A549 (cell line): Measurements from ENCODE around the gene JOSD1. TPM values are rescaled to one million over a fixed set of nuclear protein-coding genes. Genes with fewer than 3 reads are reported as not detected.

Experiments used
- ATAC-seq, 2 experiments: fragments of 200-7000 bp in 1 of 2; fragments of >200 bp in 1 of 2; cut with Nextera tagmentation in 1 of 2; cut with Tn5 transposase in 1 of 2; 3 replicates each; pipeline versions ENCODE4 v1.8.0 to v1.9.1; 2018 to 2020; ENCODE audit warnings: mild to moderate bottlenecking in 1 of 2, moderate library complexity in 1 of 2
- CTCF ChIA-PET: fragments of 300-600 bp; sonication (Branson Sonifier 250); formaldehyde crosslinking; extraction: SDS; loops from one replicate; lab custom pipeline; 2021; ENCODE audit warnings: antibody characterized with exemption, inconsistent platforms; lab: Yijun Ruan, JAX
- POLR2A ChIA-PET: fragments of 350-600 bp; formaldehyde crosslinking; extraction: SDS; loops from one replicate; lab custom pipeline; 2021; ENCODE audit warnings: antibody characterized with exemption, inconsistent platforms; lab: Yijun Ruan, JAX
- DNase-seq, 2 experiments: peaks; one replicate each; pipeline versions ENCODE4 v3.0.0 to v3.0.0-alpha.2; 2011 to 2016; ENCODE audit warnings: low read depth in 1 of 2, low spot score in 1 of 2
- FAIRE-seq: peaks from 2 replicates; lab custom pipeline; 2011; peaks lifted over from hg19 to GRCh38; lab: Jason Lieb, UNC
- H3K27ac ChIP-seq, 2 experiments: fragments of >200 bp; sonication (Bioruptor Twin); formaldehyde crosslinking; 3 replicates each; pipeline ENCODE4 v1.5.1; 2016 to 2017
- H3K4me1 ChIP-seq: fragments of >200 bp; sonication (Bioruptor Twin); formaldehyde crosslinking; 3 replicates; pipeline ENCODE4 v1.6.1; 2016
- H3K4me2 ChIP-seq: fragments of >200 bp; sonication (Bioruptor Twin); formaldehyde crosslinking; 3 replicates; pipeline ENCODE4 v1.6.1; 2016
- H3K4me3 ChIP-seq: fragments of >200 bp; sonication (Bioruptor Twin); formaldehyde crosslinking; 3 replicates; pipeline ENCODE4 v1.5.1; 2016
- H3K9me3 ChIP-seq: fragments of >200 bp; sonication (Bioruptor Twin); formaldehyde crosslinking; 3 replicates; pipeline ENCODE4 v1.6.1; 2016
- EHF ChIP-seq: fragments of 250-450 bp; sonication (Bioruptor Pico); IDR thresholded peaks from 2 replicates; pipeline ENCODE4 v1.5.0; 2020; ENCODE audit warnings: mild to moderate bottlenecking
- FOSL2 ChIP-seq, 2 experiments: fragments of 450-650 bp in 1 of 2; fragments of >200 bp in 1 of 2; sonication (Bioruptor Twin) in 1 of 2; formaldehyde crosslinking; IDR thresholded peaks; 2 replicates each; pipeline versions ENCODE4 v1.5.0 to v1.6.1; 2016 to 2020; ENCODE audit warnings: mild to moderate bottlenecking in 1 of 2, moderate library complexity in 1 of 2
- HEYL ChIP-seq: fragments of 250-450 bp; sonication (Bioruptor Pico); IDR thresholded peaks from 2 replicates; pipeline ENCODE4 v1.8.0; 2021; ENCODE audit warnings: mild to moderate bottlenecking, moderate library complexity
- KDM5A ChIP-seq: fragments of 200-600 bp; sonication (generic); IDR thresholded peaks from 2 replicates; pipeline ENCODE4 v1.6.1; 2016; ENCODE audit warnings: antibody characterized with exemption, mild to moderate bottlenecking
- NR3C1 ChIP-seq: fragments of >200 bp; sonication (Bioruptor Twin); formaldehyde crosslinking; IDR thresholded peaks from 3 replicates; pipeline ENCODE4 v1.6.1; 2017
- PHF8 ChIP-seq: fragments of 200-600 bp; sonication (generic); IDR thresholded peaks from 2 replicates; pipeline ENCODE4 v1.6.1; 2016; ENCODE audit warnings: low read depth, mild to moderate bottlenecking, antibody characterized with exemption, moderate library complexity, borderline replicate concordance
- RARB ChIP-seq: fragments of 250-450 bp; sonication (Bioruptor Pico); IDR thresholded peaks from 2 replicates; pipeline ENCODE4 v1.8.0; 2021; ENCODE audit warnings: mild to moderate bottlenecking, moderate library complexity
- RFX5 ChIP-seq: fragments of 450-650 bp; IDR thresholded peaks from 2 replicates; pipeline ENCODE4 v1.7.1; 2014; ENCODE audit warnings: antibody characterized with exemption, mild to moderate bottlenecking, moderate library complexity
- RNF2 ChIP-seq: fragments of 200-600 bp; sonication (generic); IDR thresholded peaks from 2 replicates; pipeline ENCODE4 v1.6.1; 2016; ENCODE audit warnings: low read depth, mild to moderate bottlenecking, antibody characterized with exemption, moderate library complexity, borderline replicate concordance
- SMC3 ChIP-seq: fragments of >200 bp; sonication (Bioruptor Twin); formaldehyde crosslinking; IDR thresholded peaks from 3 replicates; pipeline ENCODE4 v1.6.1; 2018; ENCODE audit warnings: inconsistent platforms
- SREBF2 ChIP-seq: fragments of 450-650 bp; IDR thresholded peaks from 2 replicates; pipeline ENCODE4 v1.6.1; 2014; ENCODE audit warnings: mild to moderate bottlenecking, moderate library complexity
- TP53 ChIP-seq: fragments of 250-450 bp; sonication (Bioruptor Pico); IDR thresholded peaks from 2 replicates; pipeline ENCODE4 v1.5.0; 2021; ENCODE audit warnings: mild to moderate bottlenecking, moderate library complexity
- ZNF302 ChIP-seq: fragments of 250-450 bp; sonication (Bioruptor Pico); IDR thresholded peaks from 2 replicates; pipeline ENCODE4 v1.9.0; 2021; ENCODE audit warnings: inconsistent platforms, mild to moderate bottlenecking, moderate library complexity
- WGBS: methylation state at CpG from one replicate; pipeline ENCODE4 v1.1.6; 2017; ENCODE audit errors: missing lambda C conversion rate; 5-methylcytosine and 5-hydroxymethylcytosine counted together
- polyA plus RNA-seq, 4 experiments: library from polyadenylated mRNA; depleted of rRNA in 3 of 4; stranded (reverse); fragments of >200 nt; fragmentation: RNase III in 1 of 4; extraction: RNeasy Plus Mini Kit Qiagen cat#74134 plus additional on column Dnase treatment in 1 of 4; gene quantifications; 2 replicates in 3 of 4; 3 replicates in 1 of 4; pipeline ENCODE4 v1.2.3, GENCODE V29; 2011 to 2017
- small RNA-seq, 6 experiments: library from RNA; depleted of rRNA; stranded (forward); fragments of <200 nt; gene quantifications; one replicate each; pipeline ENCODE3, GENCODE V24; 2012
- TF ChIP-seq, protein P1 (sequence below): fragments of >200 bp; sonication (Bioruptor Twin); formaldehyde crosslinking; IDR thresholded peaks from 3 replicates; pipeline ENCODE4 v1.6.1; 2016
- TF ChIP-seq, protein P2 (sequence below): IDR thresholded peaks from 2 replicates; pipeline ENCODE4 v1.6.1; 2012
- TF ChIP-seq, protein P3 (sequence below): IDR thresholded peaks from 2 replicates; pipeline ENCODE4 v1.6.1; 2012
- TF ChIP-seq, protein P4 (sequence below): fragments of 200-600 bp; sonication (generic); IDR thresholded peaks from 2 replicates; pipeline ENCODE4 v1.6.1; 2016; ENCODE audit warnings: antibody characterized with exemption, mild to moderate bottlenecking, moderate library complexity
- TF ChIP-seq, protein P5 (sequence below): fragments of 450-650 bp; IDR thresholded peaks from 2 replicates; pipeline ENCODE4 v1.6.1; 2014; ENCODE audit warnings: antibody characterized with exemption

The JOSD1 gene
- polyA plus RNA-seq, 2 of the 4 experiments (the other 2 are of a cell fraction) = 29.7 to 37.5 TPM

DNA sequence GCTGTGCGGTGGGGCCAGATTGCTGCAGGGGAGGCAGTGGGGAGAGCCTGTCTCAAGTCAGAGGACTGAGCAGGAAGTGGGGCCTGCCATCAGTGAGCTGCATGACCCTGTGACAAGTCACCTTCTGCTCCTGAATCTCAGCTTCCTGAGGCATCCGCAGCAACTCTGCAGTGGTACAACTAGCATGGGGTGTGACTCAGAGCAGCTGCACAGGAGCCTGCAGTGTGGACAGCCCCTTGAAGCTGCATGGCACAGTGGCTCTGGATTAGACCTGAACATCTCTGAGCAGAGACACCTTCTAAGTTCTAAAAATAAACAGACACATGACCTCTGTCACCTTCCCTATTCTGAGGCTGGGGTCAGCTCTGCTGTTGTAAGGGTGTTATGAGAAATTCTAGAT lies 62.5 kb downstream of the JOSD1 start:
- POLR2A ChIA-PET = no interaction called here
- H3K4me2 ChIP-seq = no peak overlapping the region
- H3K9me3 ChIP-seq = no peaks in the 10 kb centered on the region
- no peak for FAIRE-seq
- TF ChIP-seq TP53 (CRISPR knock-in tag) (no peak), RNF2 (no peak), HEYL (CRISPR knock-in tag) (no peak), SREBF2 (no peak), RARB (CRISPR knock-in tag) (no peak), PHF8 (no peak), KDM5A (no peak), SMC3 (no peak), EHF (CRISPR knock-in tag) (no peak), RFX5 (no peak), FOSL2 (IDR thresholded peaks at IDR 0.05) (no peak), FOSL2 (CRISPR knock-in tag; IDR thresholded peaks at IDR 0.05) (no peak), NR3C1 (no peak), ZNF302 (CRISPR knock-in tag) (no peak)
- TF ChIP-seq, protein P1, sequence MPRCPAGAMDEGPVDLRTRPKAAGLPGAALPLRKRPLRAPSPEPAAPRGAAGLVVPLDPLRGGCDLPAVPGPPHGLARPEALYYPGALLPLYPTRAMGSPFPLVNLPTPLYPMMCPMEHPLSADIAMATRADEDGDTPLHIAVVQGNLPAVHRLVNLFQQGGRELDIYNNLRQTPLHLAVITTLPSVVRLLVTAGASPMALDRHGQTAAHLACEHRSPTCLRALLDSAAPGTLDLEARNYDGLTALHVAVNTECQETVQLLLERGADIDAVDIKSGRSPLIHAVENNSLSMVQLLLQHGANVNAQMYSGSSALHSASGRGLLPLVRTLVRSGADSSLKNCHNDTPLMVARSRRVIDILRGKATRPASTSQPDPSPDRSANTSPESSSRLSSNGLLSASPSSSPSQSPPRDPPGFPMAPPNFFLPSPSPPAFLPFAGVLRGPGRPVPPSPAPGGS = no peak
- TF ChIP-seq, protein P2, sequence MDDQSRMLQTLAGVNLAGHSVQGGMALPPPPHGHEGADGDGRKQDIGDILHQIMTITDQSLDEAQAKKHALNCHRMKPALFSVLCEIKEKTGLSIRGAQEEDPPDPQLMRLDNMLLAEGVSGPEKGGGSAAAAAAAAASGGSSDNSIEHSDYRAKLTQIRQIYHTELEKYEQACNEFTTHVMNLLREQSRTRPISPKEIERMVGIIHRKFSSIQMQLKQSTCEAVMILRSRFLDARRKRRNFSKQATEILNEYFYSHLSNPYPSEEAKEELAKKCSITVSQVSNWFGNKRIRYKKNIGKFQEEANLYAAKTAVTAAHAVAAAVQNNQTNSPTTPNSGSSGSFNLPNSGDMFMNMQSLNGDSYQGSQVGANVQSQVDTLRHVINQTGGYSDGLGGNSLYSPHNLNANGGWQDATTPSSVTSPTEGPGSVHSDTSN = no peak
- TF ChIP-seq, protein P3, sequence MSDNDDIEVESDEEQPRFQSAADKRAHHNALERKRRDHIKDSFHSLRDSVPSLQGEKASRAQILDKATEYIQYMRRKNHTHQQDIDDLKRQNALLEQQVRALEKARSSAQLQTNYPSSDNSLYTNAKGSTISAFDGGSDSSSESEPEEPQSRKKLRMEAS = no peak
- TF ChIP-seq, protein P4, sequence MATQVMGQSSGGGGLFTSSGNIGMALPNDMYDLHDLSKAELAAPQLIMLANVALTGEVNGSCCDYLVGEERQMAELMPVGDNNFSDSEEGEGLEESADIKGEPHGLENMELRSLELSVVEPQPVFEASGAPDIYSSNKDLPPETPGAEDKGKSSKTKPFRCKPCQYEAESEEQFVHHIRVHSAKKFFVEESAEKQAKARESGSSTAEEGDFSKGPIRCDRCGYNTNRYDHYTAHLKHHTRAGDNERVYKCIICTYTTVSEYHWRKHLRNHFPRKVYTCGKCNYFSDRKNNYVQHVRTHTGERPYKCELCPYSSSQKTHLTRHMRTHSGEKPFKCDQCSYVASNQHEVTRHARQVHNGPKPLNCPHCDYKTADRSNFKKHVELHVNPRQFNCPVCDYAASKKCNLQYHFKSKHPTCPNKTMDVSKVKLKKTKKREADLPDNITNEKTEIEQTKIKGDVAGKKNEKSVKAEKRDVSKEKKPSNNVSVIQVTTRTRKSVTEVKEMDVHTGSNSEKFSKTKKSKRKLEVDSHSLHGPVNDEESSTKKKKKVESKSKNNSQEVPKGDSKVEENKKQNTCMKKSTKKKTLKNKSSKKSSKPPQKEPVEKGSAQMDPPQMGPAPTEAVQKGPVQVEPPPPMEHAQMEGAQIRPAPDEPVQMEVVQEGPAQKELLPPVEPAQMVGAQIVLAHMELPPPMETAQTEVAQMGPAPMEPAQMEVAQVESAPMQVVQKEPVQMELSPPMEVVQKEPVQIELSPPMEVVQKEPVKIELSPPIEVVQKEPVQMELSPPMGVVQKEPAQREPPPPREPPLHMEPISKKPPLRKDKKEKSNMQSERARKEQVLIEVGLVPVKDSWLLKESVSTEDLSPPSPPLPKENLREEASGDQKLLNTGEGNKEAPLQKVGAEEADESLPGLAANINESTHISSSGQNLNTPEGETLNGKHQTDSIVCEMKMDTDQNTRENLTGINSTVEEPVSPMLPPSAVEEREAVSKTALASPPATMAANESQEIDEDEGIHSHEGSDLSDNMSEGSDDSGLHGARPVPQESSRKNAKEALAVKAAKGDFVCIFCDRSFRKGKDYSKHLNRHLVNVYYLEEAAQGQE = no peak
- TF ChIP-seq, protein P5, sequence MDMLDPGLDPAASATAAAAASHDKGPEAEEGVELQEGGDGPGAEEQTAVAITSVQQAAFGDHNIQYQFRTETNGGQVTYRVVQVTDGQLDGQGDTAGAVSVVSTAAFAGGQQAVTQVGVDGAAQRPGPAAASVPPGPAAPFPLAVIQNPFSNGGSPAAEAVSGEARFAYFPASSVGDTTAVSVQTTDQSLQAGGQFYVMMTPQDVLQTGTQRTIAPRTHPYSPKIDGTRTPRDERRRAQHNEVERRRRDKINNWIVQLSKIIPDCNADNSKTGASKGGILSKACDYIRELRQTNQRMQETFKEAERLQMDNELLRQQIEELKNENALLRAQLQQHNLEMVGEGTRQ = no peak
- TF ChIP-seq, all 56 proteins: peak for 0
- Histone ChIP-seq H3K4me1 (no peaks in the 10 kb centered on the region), H3K27ac (no peak overlapping the region), H3K4me3 (no peak overlapping the region)
- no peak for DNase-seq
- whole genome bisulfite sequencing = 97% methylated on average over 2 of the region's 2 CpGs
- ATAC-seq = no peak
- CTCF ChIA-PET = no interaction called here

Small RNA genes within 50 kb of the gene (small RNA-seq; reads per million reads assigned to genes)
- gene AL021707.8 = 0 to 0.26 (median 0) reads per million in 6 experiments

Other genes with a start within 250 kb of the JOSD1 start
- gene KCNJ4, start 245.7 kb downstream of the JOSD1 start, polyA plus RNA-seq (2011; rRNA removed) = not detected in 2 replicates
- 0.05 to 0.12 TPM in 2 of 3 replicates, not detected in the other for gene KCNJ4, start 245.7 kb downstream of the JOSD1 start, polyA plus RNA-seq (2017; fragmentation: RNase III; extraction: RNeasy Plus Mini Kit Qiagen cat#74134 plus additional on column Dnase treatment)
- gene KDELR3, start 232.8 kb downstream of the JOSD1 start, polyA plus RNA-seq (2011; rRNA removed) = 32.8 and 38.7 TPM in 2 replicates
- gene KDELR3, start 232.8 kb downstream of the JOSD1 start, polyA plus RNA-seq (2017; fragmentation: RNase III; extraction: RNeasy Plus Mini Kit Qiagen cat#74134 plus additional on column Dnase treatment) = 11.0 to 14.2 TPM (median 12.2 TPM) in 3 replicates
- gene DDX17, start 194.6 kb downstream of the JOSD1 start, polyA plus RNA-seq (2011; rRNA removed) = 266 and 292 TPM in 2 replicates
- 117 to 120 TPM (median 117 TPM) in 3 replicates for gene DDX17, start 194.6 kb downstream of the JOSD1 start, polyA plus RNA-seq (2017; fragmentation: RNase III; extraction: RNeasy Plus Mini Kit Qiagen cat#74134 plus additional on column Dnase treatment)
- gene DMC1, start 130.8 kb downstream of the JOSD1 start, polyA plus RNA-seq (2011; rRNA removed) = 3.4 and 5.7 TPM in 2 replicates
- 6.1 to 6.9 TPM (median 6.4 TPM) in 3 replicates for gene DMC1, start 130.8 kb downstream of the JOSD1 start, polyA plus RNA-seq (2017; fragmentation: RNase III; extraction: RNeasy Plus Mini Kit Qiagen cat#74134 plus additional on column Dnase treatment)
- gene FAM227A, start 44.6 kb downstream of the JOSD1 start, polyA plus RNA-seq (2011; rRNA removed) = 3.5 and 4.0 TPM in 2 replicates
- 1.4 to 1.7 TPM (median 1.4 TPM) in 3 replicates for gene FAM227A, start 44.6 kb downstream of the JOSD1 start, polyA plus RNA-seq (2017; fragmentation: RNase III; extraction: RNeasy Plus Mini Kit Qiagen cat#74134 plus additional on column Dnase treatment)
- gene CBY1, start 44.3 kb downstream of the JOSD1 start, polyA plus RNA-seq (2011; rRNA removed) = 18.9 and 20.8 TPM in 2 replicates
- gene CBY1, start 44.3 kb downstream of the JOSD1 start, polyA plus RNA-seq (2017; fragmentation: RNase III; extraction: RNeasy Plus Mini Kit Qiagen cat#74134 plus additional on column Dnase treatment) = 17.5 to 19.4 TPM (median 18.6 TPM) in 3 replicates
- 53.6 and 63.2 TPM in 2 replicates for gene TOMM22, start 19.0 kb downstream of the JOSD1 start, polyA plus RNA-seq (2011; rRNA removed)
- 68.4 to 69.8 TPM (median 69.2 TPM) in 3 replicates for gene TOMM22, start 19.0 kb downstream of the JOSD1 start, polyA plus RNA-seq (2017; fragmentation: RNase III; extraction: RNeasy Plus Mini Kit Qiagen cat#74134 plus additional on column Dnase treatment)
- 10.7 and 15.1 TPM in 2 replicates for gene GTPBP1, start 5.0 kb upstream of the JOSD1 start, polyA plus RNA-seq (2011; rRNA removed)
- 7.1 to 9.0 TPM (median 8.8 TPM) in 3 replicates for gene GTPBP1, start 5.0 kb upstream of the JOSD1 start, polyA plus RNA-seq (2017; fragmentation: RNase III; extraction: RNeasy Plus Mini Kit Qiagen cat#74134 plus additional on column Dnase treatment)
- gene SUN2, start 55.1 kb upstream of the JOSD1 start, polyA plus RNA-seq (2011; rRNA removed) = 12.6 and 18.4 TPM in 2 replicates
- gene SUN2, start 55.1 kb upstream of the JOSD1 start, polyA plus RNA-seq (2017; fragmentation: RNase III; extraction: RNeasy Plus Mini Kit Qiagen cat#74134 plus additional on column Dnase treatment) = 21.7 to 26.4 TPM (median 24.0 TPM) in 3 replicates
- gene DNAL4, start 93.2 kb upstream of the JOSD1 start, polyA plus RNA-seq (2011; rRNA removed) = 9.8 and 9.9 TPM in 2 replicates
- 7.0 to 7.7 TPM (median 7.6 TPM) in 3 replicates for gene DNAL4, start 93.2 kb upstream of the JOSD1 start, polyA plus RNA-seq (2017; fragmentation: RNase III; extraction: RNeasy Plus Mini Kit Qiagen cat#74134 plus additional on column Dnase treatment)
- gene NPTXR, start 143.1 kb upstream of the JOSD1 start, polyA plus RNA-seq (2011; rRNA removed) = 3.3 and 6.6 TPM in 2 replicates
- gene NPTXR, start 143.1 kb upstream of the JOSD1 start, polyA plus RNA-seq (2017; fragmentation: RNase III; extraction: RNeasy Plus Mini Kit Qiagen cat#74134 plus additional on column Dnase treatment) = 9.7 to 15.3 TPM (median 14.8 TPM) in 3 replicates
- 9.8 and 10.4 TPM in 2 replicates for gene CBX6, start 171.3 kb upstream of the JOSD1 start, polyA plus RNA-seq (2011; rRNA removed)
- 22.1 to 24.0 TPM (median 22.4 TPM) in 3 replicates for gene CBX6, start 171.3 kb upstream of the JOSD1 start, polyA plus RNA-seq (2017; fragmentation: RNase III; extraction: RNeasy Plus Mini Kit Qiagen cat#74134 plus additional on column Dnase treatment)